Measurements from ENCODE around the gene S100A13. TPM values are rescaled to one million over a fixed set of nuclear protein-coding genes. Genes with fewer than 3 reads are reported as not detected.
A peak's percentile ranks its signal among the peaks of the same experiment; 100 is the strongest.

The S100A13 gene
- total RNA-seq, 1 experiment from 2014 or later = 111 TPM

DNA sequence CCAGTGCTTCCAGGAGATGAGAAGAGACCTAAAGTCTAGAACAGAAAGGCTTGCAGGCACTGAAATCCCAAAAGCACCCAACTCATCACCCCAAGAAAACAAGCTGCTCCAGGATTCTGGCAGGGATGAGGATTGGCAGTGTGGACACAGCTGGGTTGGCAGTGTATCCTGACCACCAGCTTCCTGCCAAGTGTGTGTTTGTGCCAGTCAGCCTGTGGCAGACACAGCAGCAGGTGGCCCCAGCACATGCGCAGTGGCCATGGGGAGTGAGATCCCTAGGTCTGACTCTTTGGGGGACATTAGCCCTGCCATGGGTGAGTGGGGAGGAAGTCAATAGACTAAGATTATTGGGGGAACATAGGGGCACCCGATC, 22.5 kb upstream of the S100A13 start:
- H3K4me1 ChIP-seq (ENCODE audit: control insufficient read depth, insufficient read depth, low read length) = no peaks in the 10 kb centered on the region
- intact Hi-C loops (cut with micrococcal nuclease; ENCODE audit: unreplicated experiment) (loop anchor here (10.0 kb wide), 1 partner anchor 75 kb away; no protein-coding TSS in a partner anchor), in situ Hi-C loops (cut with HindIII; ENCODE audit: low pct_unique_long_range_greater_than_20kb, low sequenced_read_pairs) (no loop called here)
- H3K27me3 ChIP-seq (ENCODE audit: control insufficient read depth, insufficient read depth, low read length) = no peaks in the 10 kb centered on the region
- no peaks in the 10 kb centered on the region for H3K9me3 ChIP-seq (ENCODE audit: control insufficient read depth, insufficient read depth, low read depth, low read length)
- TF ChIP-seq SIN3A (IDR thresholded peaks at IDR 0.05; ENCODE audit: borderline replicate concordance, insufficient read depth, low read depth, low read length) (no peak), POLR2AphosphoS5 (IDR thresholded peaks at IDR 0.05; ENCODE audit: low read depth, low read length) (no peak), TCF7L2 (IDR thresholded peaks at IDR 0.05; ENCODE audit: low read depth, low read length) (no peak)
- TF ChIP-seq, protein P1, sequence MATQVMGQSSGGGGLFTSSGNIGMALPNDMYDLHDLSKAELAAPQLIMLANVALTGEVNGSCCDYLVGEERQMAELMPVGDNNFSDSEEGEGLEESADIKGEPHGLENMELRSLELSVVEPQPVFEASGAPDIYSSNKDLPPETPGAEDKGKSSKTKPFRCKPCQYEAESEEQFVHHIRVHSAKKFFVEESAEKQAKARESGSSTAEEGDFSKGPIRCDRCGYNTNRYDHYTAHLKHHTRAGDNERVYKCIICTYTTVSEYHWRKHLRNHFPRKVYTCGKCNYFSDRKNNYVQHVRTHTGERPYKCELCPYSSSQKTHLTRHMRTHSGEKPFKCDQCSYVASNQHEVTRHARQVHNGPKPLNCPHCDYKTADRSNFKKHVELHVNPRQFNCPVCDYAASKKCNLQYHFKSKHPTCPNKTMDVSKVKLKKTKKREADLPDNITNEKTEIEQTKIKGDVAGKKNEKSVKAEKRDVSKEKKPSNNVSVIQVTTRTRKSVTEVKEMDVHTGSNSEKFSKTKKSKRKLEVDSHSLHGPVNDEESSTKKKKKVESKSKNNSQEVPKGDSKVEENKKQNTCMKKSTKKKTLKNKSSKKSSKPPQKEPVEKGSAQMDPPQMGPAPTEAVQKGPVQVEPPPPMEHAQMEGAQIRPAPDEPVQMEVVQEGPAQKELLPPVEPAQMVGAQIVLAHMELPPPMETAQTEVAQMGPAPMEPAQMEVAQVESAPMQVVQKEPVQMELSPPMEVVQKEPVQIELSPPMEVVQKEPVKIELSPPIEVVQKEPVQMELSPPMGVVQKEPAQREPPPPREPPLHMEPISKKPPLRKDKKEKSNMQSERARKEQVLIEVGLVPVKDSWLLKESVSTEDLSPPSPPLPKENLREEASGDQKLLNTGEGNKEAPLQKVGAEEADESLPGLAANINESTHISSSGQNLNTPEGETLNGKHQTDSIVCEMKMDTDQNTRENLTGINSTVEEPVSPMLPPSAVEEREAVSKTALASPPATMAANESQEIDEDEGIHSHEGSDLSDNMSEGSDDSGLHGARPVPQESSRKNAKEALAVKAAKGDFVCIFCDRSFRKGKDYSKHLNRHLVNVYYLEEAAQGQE (IDR thresholded peaks at IDR 0.05; ENCODE audit: insufficient read depth in 1 of 2, low read depth in 2 of 2, low read length in 1 of 2) = no peak
- TF ChIP-seq, protein P2, sequence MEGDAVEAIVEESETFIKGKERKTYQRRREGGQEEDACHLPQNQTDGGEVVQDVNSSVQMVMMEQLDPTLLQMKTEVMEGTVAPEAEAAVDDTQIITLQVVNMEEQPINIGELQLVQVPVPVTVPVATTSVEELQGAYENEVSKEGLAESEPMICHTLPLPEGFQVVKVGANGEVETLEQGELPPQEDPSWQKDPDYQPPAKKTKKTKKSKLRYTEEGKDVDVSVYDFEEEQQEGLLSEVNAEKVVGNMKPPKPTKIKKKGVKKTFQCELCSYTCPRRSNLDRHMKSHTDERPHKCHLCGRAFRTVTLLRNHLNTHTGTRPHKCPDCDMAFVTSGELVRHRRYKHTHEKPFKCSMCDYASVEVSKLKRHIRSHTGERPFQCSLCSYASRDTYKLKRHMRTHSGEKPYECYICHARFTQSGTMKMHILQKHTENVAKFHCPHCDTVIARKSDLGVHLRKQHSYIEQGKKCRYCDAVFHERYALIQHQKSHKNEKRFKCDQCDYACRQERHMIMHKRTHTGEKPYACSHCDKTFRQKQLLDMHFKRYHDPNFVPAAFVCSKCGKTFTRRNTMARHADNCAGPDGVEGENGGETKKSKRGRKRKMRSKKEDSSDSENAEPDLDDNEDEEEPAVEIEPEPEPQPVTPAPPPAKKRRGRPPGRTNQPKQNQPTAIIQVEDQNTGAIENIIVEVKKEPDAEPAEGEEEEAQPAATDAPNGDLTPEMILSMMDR (IDR thresholded peaks at IDR 0.05) = no peak
- BruUV-seq (replicated peaks) = no TSS peak
- DNase-seq (ENCODE audit: low read depth, low spot score) (no peak), ATAC-seq (peak; percentile 42)
- no peak overlapping the region for H3K27ac ChIP-seq (ENCODE audit: low read length)
- peaks cover 8% of the 10 kb centered on the region; the same call in 1 of the 2 replicates for H3K36me3 ChIP-seq (ENCODE audit: control insufficient read depth, insufficient read depth, low read length)
- ChIA-PET POLR2A (interaction anchor here (1.0 kb wide), 1 partner anchor 16 kb away, joined by 3 read pairs; the partner anchor contains the start of gene CHTOP), CTCF (no interaction called here)
- no peak overlapping the region for H3K4me3 ChIP-seq (ENCODE audit: low read depth in 2 of 2, low read length in 2 of 2)

DNA sequence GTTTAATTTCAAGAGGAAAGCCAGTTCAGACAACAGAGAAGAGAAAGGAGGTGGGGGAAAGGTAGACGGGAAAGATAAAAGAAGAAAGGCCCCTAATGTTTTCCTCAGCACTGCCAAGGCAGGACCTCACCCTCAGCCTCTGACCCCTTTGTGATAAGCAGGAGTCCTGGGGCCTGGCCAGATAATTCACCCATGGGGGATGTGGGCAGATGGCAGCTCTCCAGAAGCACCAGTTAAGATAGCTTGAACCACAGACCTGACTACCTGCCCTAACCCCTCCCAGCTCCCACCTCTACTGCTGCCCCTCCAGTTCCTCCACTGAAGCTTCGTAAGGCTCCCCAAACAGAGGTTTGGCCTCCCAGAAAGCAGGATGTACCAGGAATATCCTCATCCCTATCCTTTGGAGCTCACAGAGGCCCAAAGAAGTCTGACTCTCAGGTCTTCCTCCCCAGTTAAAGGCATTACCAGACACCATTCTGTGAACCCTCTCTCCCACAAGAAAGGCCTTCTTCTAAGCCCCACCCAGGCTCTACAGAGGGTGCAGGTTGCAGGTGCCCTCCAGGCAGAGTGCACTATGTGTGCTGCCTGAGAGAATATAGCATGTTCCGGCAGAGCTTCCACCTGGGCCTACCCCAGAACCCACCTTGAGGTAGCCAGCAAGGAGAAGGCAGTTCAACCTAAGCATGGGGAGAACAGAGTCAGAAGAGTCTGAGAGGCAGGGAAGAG, 22.0 kb upstream of the S100A13 start:
- ATAC-seq (peak; percentile 20), DNase-seq (ENCODE audit: low read depth, low spot score) (no peak)
- ChIA-PET POLR2A (interaction anchor here (1.0 kb wide), 1 partner anchor 15 kb away, joined by 3 read pairs; the partner anchor contains the start of gene CHTOP), CTCF (interaction anchor here (0.6 kb wide), 1 partner anchor 64 kb away, joined by 3 read pairs; no protein-coding TSS in a partner anchor)
- Histone ChIP-seq H3K27me3 (ENCODE audit: control insufficient read depth, insufficient read depth, low read length) (no peaks in the 10 kb centered on the region), H3K9me3 (ENCODE audit: control insufficient read depth, insufficient read depth, low read depth, low read length) (no peaks in the 10 kb centered on the region), H3K27ac (ENCODE audit: low read length) (no peak overlapping the region), H3K4me1 (ENCODE audit: control insufficient read depth, insufficient read depth, low read length) (no peaks in the 10 kb centered on the region), H3K4me3 (ENCODE audit: low read depth in 2 of 2, low read length in 2 of 2) (no peak overlapping the region), H3K36me3 (ENCODE audit: control insufficient read depth, insufficient read depth, low read length) (peaks cover 13% of the 10 kb centered on the region)
- in situ Hi-C loops (cut with HindIII; ENCODE audit: low pct_unique_long_range_greater_than_20kb, low sequenced_read_pairs) (no loop called here), intact Hi-C loops (cut with micrococcal nuclease; ENCODE audit: unreplicated experiment) (no loop called here)
- TF ChIP-seq POLR2AphosphoS5 (IDR thresholded peaks at IDR 0.05; ENCODE audit: low read depth, low read length) = no peak
- no peak for TF ChIP-seq TCF7L2 (IDR thresholded peaks at IDR 0.05; ENCODE audit: low read depth, low read length)
- TF ChIP-seq SIN3A (IDR thresholded peaks at IDR 0.05; ENCODE audit: borderline replicate concordance, insufficient read depth, low read depth, low read length) = no peak
- TF ChIP-seq, protein P1 (IDR thresholded peaks at IDR 0.05; ENCODE audit: insufficient read depth in 1 of 2, low read depth in 2 of 2, low read length in 1 of 2) = no peak
- TF ChIP-seq, protein P2 (IDR thresholded peaks at IDR 0.05) = no peak
- BruUV-seq (replicated peaks) = no TSS peak

All from Panc1 (cell line).